ENCODE results near the gene ST14. TPM values are rescaled to one million over a fixed set of nuclear protein-coding genes. Genes with fewer than 3 reads are reported as not detected.
A peak's percentile ranks its signal among the peaks of the same experiment; 100 is the strongest.

The ST14 gene
- total RNA-seq, 1 experiment from 2014 or later: 33.9 TPM

DNA sequence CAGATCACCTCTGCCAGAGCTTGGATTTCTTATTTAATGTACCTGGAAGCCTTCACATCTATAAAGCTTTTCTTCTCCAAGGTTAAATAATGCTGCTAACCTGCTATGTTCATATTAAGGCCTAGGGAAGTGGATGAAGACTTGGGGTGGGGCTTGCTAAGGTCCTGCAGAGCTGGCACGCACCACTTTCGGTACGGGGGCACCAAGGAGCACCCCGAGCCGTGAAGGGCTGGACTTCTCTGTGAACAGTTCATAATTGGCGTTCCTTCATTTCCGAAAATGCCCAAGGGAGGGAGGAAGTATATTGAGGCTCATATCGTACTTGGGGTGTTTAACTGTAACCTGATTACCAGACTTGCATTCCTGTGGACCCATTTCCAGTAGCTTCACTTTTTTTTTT, 59.6 kb downstream of the ST14 start:
- Mint-ChIP-seq H3K4me3 (no peak overlapping the region), H3K9me3 (no peaks in the 10 kb centered on the region), H3K36me3 (no peaks in the 10 kb centered on the region), H3K4me1 (peaks cover 16% of the 10 kb centered on the region), H3K27me3 (ENCODE audit: low read depth) (no peaks in the 10 kb centered on the region), H3K27ac (0 out of 2 replicates have a peak overlapping the region, but pooled peaks have one; percentile 12)
- POLR2A ChIA-PET: interaction anchor here (0.6 kb wide), 1 partner anchor 640 kb away, joined by 3 read pairs; no protein-coding TSS in a partner anchor
- no peak for ATAC-seq
- CTCF ChIA-PET: interaction anchor here (0.6 to 1.1 kb wide), 2 partner anchors 71 to 210 kb away, joined by 3 to 4 read pairs; no protein-coding TSS in a partner anchor
- no peak for DNase-seq (ENCODE audit: low spot score)
- TF ChIP-seq HMGXB4 (CRISPR knock-in tag; IDR thresholded peaks at IDR 0.05): no peak
- no peak for TF ChIP-seq ZNF219 (CRISPR knock-in tag; IDR thresholded peaks at IDR 0.05; ENCODE audit: borderline replicate concordance)
- no peak for TF ChIP-seq NFATC4 (CRISPR knock-in tag; IDR thresholded peaks at IDR 0.05)
- no peak for TF ChIP-seq MXD4 (CRISPR knock-in tag; IDR thresholded peaks at IDR 0.05; ENCODE audit: borderline replicate concordance)
- TF ChIP-seq ZBTB21 (CRISPR knock-in tag; IDR thresholded peaks at IDR 0.05; ENCODE audit: borderline replicate concordance): no peak
- no peak for TF ChIP-seq GTF2I (CRISPR knock-in tag; conservative IDR thresholded peaks at IDR 0.05)
- TF ChIP-seq ZNF416 (CRISPR knock-in tag; IDR thresholded peaks at IDR 0.05): no peak
- TF ChIP-seq NFYB (CRISPR knock-in tag; conservative IDR thresholded peaks at IDR 0.05; ENCODE audit: low read depth): no peak
- no peak for TF ChIP-seq FOXP4 (CRISPR knock-in tag; IDR thresholded peaks at IDR 0.05)
- TF ChIP-seq MYBL2 (CRISPR knock-in tag; IDR thresholded peaks at IDR 0.05): no peak
- no peak for TF ChIP-seq ATF1 (CRISPR knock-in tag; IDR thresholded peaks at IDR 0.05)
- no peak for TF ChIP-seq ZNF281 (CRISPR knock-in tag; IDR thresholded peaks at IDR 0.05)
- TF ChIP-seq E2F1 (CRISPR knock-in tag; IDR thresholded peaks at IDR 0.05): no peak
- no peak for TF ChIP-seq OVOL2 (CRISPR knock-in tag; IDR thresholded peaks at IDR 0.05; ENCODE audit: borderline replicate concordance)

DNA sequence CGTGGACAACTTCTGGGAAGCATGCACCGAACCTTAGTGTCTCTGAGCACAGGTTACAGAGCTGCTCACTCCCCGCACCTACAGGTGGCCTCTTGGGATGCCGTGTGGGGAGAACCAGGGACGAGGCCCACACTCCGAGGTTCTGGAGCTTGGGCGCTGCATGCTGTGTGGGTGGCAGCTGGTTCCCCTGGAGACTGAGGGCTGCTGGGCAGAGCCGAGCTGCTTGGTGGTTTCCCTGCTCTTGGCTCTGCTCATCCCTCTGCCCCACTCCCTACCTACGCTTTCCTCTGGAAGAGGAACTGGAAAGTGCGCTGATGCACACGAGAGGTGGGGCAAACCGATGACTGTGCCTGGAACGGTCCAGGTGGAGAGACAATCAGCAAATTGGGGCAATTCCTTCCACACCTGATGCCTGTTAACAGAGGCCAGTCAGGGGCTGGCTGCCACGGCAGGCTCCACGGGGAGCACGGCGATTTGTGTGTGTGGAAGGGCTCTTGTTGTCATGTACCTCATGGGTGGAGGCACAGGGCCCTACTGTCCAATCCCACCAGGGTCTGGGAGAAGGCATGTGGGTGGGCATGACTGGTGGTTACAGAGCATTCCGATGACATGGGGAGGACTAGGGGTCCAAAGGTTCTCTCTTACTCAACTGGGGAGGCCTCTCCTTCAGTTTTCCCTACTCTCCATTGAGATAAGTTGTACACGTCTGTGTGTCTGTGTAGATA, 60.9 kb downstream of the ST14 start:
- Mint-ChIP-seq H3K27ac (no peak overlapping the region; the same call in 1 of the 2 replicates), H3K4me1 (peaks cover 16% of the 10 kb centered on the region), H3K36me3 (no peaks in the 10 kb centered on the region), H3K27me3 (ENCODE audit: low read depth) (no peaks in the 10 kb centered on the region), H3K9me3 (no peaks in the 10 kb centered on the region), H3K4me3 (no peak overlapping the region)
- ATAC-seq (no peak), DNase-seq (ENCODE audit: low spot score) (no peak)
- CTCF ChIA-PET: interaction anchor here (0.6 to 1.1 kb wide), 2 partner anchors 69 to 209 kb away, joined by 3 read pairs; no protein-coding TSS in a partner anchor
- POLR2A ChIA-PET: no interaction called here
- no peak for TF ChIP-seq TEAD4 (CRISPR knock-in tag; IDR thresholded peaks at IDR 0.05)
